Ascending aorta (tissue), 2 donors: ENCODE results near the gene ABCF2. TPM values are rescaled to one million over a fixed set of nuclear protein-coding genes. Genes with fewer than 3 reads are reported as not detected.

Experiments
- DNase-seq, 2 donors: peaks; one replicate each; pipeline ENCODE4 v3.0.0-alpha.2; 2019; ENCODE audit warnings: low spot score in 2 of 2
- H3K27ac ChIP-seq, 2 donors: fragments of 200-600 bp; sonication (generic); one replicate each; pipeline ENCODE4 v1.5.1; 2016 to 2017; ENCODE audit warnings: mild to moderate bottlenecking in 1 of 2
- H3K27me3 ChIP-seq: fragments of 200-600 bp; sonication (generic); one replicate; pipeline ENCODE4 v1.5.1; 2017
- H3K36me3 ChIP-seq, 2 donors: fragments of 200-600 bp; sonication (generic); one replicate each; pipeline ENCODE4 v1.5.1; 2016
- H3K4me1 ChIP-seq, 2 donors: fragments of 200-600 bp; sonication (generic); one replicate each; pipeline ENCODE4 v1.5.1; 2016 to 2017; ENCODE audit warnings: mild to moderate bottlenecking in 1 of 2
- H3K4me3 ChIP-seq, 2 donors: fragments of 200-600 bp; sonication (generic); one replicate each; pipeline ENCODE4 v1.5.1; 2016 to 2017; ENCODE audit warnings: mild to moderate bottlenecking in 1 of 2
- H3K9me3 ChIP-seq, 2 donors: fragments of 200-600 bp; sonication (generic); one replicate each; pipeline ENCODE4 v1.5.1; 2016
- intact Hi-C: fragments of 100-400 bp; cut with DNase I; formaldehyde crosslinking; loops from one replicate; pipeline ENCODE4 v1.15.1; 2023
- total RNA-seq: library from RNA; depleted of rRNA; stranded (reverse); fragments of >200 nt; gene quantifications from one replicate; pipeline ENCODE4 v1.1.0, GENCODE V29; 2016
- TF ChIP-seq, protein P1 (sequence below), 3 experiments: fragments of 200-600 bp in 2 of 3; fragments of 450-650 bp in 1 of 3; sonication (generic) in 2 of 3; IDR thresholded peaks; one replicate each; pipeline ENCODE4 v1.5.1; 2016 to 2019; ENCODE audit warnings: antibody characterized with exemption in 3 of 3, mild to moderate bottlenecking in 1 of 3, moderate library complexity in 1 of 3

The ABCF2 gene
- total RNA-seq, 1 donor from 2014 or later, result 85.3 TPM

- H3K36me3 ChIP-seq, result no peaks in the 10 kb centered on the region
- no peaks in the 10 kb centered on the region for H3K9me3 ChIP-seq
- no peak for DNase-seq
- no peaks in the 10 kb centered on the region for H3K27me3 ChIP-seq
- H3K4me1 ChIP-seq, result no peaks in the 10 kb centered on the region
- no peak overlapping the region for H3K27ac ChIP-seq
- intact Hi-C loops, result no loop called here
- H3K4me3 ChIP-seq, result no peak overlapping the region
- TF ChIP-seq, protein P1, sequence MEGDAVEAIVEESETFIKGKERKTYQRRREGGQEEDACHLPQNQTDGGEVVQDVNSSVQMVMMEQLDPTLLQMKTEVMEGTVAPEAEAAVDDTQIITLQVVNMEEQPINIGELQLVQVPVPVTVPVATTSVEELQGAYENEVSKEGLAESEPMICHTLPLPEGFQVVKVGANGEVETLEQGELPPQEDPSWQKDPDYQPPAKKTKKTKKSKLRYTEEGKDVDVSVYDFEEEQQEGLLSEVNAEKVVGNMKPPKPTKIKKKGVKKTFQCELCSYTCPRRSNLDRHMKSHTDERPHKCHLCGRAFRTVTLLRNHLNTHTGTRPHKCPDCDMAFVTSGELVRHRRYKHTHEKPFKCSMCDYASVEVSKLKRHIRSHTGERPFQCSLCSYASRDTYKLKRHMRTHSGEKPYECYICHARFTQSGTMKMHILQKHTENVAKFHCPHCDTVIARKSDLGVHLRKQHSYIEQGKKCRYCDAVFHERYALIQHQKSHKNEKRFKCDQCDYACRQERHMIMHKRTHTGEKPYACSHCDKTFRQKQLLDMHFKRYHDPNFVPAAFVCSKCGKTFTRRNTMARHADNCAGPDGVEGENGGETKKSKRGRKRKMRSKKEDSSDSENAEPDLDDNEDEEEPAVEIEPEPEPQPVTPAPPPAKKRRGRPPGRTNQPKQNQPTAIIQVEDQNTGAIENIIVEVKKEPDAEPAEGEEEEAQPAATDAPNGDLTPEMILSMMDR (IDR thresholded peaks at IDR 0.05), result no peak
These were observed 25.7 kb downstream of the ABCF2 start for GRCh38 chr7:151201344-151201743.

- H3K4me3 ChIP-seq, result no peak overlapping the region
- TF ChIP-seq, protein P1 (IDR thresholded peaks at IDR 0.05), result no peak
- H3K27ac ChIP-seq, result no peak overlapping the region
- no peaks in the 10 kb centered on the region for H3K4me1 ChIP-seq
- H3K36me3 ChIP-seq, result no peaks in the 10 kb centered on the region
- H3K27me3 ChIP-seq, result no peaks in the 10 kb centered on the region
- no peak for DNase-seq
- intact Hi-C loops, result no loop called here
- no peaks in the 10 kb centered on the region for H3K9me3 ChIP-seq
These were observed 27.8 kb downstream of the ABCF2 start for GRCh38 chr7:151198945-151199848.

DNA sequence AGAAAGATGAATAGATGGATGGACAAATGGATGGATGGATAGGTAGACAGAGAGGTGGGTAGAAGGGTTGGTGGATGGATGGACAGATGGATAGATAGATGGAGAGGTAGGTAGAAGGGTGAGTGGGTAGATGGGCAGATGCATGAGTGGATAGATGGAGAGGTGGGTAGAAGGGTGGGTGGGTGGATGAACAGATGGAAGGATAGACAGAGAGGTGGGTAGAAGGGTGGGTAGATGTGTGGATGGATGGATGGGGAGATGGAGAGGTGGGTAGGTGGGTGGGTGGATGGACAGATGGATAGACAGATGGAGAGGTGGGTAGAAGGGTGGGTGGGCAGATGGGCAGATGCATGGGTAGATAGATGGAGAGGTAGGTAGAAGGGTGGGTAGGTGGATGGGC, 29.1 kb downstream of the ABCF2 start:
- Histone ChIP-seq H3K36me3 (no peaks in the 10 kb centered on the region), H3K9me3 (no peaks in the 10 kb centered on the region), H3K27me3 (no peaks in the 10 kb centered on the region), H3K4me3 (no peak overlapping the region), H3K27ac (no peak overlapping the region), H3K4me1 (no peaks in the 10 kb centered on the region)
- intact Hi-C loops, result no loop called here
- DNase-seq, result no peak
- TF ChIP-seq, protein P1 (IDR thresholded peaks at IDR 0.05), result no peak

DNA sequence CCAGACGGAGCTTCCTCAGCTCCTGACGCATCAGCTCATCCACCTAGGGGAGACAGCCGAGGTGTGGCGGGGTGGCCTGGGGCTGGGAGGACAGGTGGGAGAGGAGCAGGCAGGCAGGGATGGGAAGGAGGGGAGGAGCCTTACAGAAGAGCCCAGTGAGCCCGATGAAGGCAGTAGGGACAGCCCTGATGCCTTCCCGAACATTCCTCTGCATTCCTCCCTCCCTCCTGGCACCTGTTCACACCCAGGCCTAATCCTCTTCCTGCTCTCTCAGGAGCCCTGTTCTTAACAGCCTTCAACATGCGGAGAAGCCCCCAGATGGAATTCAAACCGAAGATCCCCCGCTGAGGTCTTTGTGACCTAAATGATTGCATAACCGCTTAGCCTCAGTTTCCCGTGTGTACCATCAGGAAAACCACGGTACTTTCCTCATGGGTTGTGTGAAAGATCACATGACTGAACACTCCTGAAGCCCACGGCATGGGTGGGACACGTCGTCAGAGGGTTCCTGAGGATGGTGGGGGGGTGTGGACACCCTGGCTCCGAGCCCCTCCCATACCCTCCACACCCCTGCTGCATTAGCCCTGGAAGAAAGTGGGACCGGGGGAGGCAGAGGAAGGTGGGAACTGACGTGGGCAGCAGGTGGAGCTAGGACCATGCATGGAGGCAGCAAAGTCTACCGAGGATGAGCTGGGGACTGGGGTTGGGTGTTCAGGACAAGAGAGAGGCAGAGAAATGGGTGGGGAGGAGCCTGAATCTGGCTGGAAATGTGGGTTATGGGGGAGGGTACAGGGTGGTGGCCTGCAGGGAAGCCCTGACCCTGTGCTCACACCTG, 31.2 kb downstream of the ABCF2 start:
- DNase-seq, result no peak
- no peaks in the 10 kb centered on the region for H3K4me1 ChIP-seq
- no peaks in the 10 kb centered on the region for H3K36me3 ChIP-seq
- no peaks in the 10 kb centered on the region for H3K9me3 ChIP-seq
- no peak overlapping the region for H3K27ac ChIP-seq
- TF ChIP-seq, protein P1 (IDR thresholded peaks at IDR 0.05), result no peak
- H3K4me3 ChIP-seq, result no peak overlapping the region
- intact Hi-C loops, result no loop called here
- no peaks in the 10 kb centered on the region for H3K27me3 ChIP-seq

DNA sequence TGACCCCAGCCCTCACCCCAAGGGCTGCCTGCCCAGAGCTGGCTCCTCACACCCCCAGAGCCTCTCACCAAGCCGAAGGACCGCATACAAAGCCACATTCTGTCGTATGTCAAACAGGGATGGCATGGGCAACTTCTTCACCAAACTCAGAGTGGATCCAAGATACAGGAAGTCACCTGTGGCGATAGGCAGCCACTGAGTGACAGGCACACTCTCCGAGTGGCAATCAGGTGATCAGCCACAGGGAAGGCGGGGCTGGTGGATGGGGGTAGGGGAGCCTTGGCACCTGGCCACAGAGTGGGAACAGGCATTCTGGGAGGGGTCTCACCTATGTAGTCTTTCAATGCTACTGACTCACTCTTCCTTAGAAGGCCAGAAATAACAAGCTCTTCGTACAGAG, 32.8 kb downstream of the ABCF2 start:
- no peak for DNase-seq
- intact Hi-C loops, result no loop called here
- H3K27ac ChIP-seq, result no peak overlapping the region

More for the DNA sequence above, 32.8 kb downstream of the ABCF2 start:
- H3K4me3 ChIP-seq, result no peak overlapping the region
- H3K27me3 ChIP-seq, result no peaks in the 10 kb centered on the region
- H3K9me3 ChIP-seq, result no peaks in the 10 kb centered on the region
- TF ChIP-seq, protein P1 (IDR thresholded peaks at IDR 0.05), result no peak
- H3K36me3 ChIP-seq, result no peaks in the 10 kb centered on the region
- no peaks in the 10 kb centered on the region for H3K4me1 ChIP-seq
